Ascending aorta (tissue), 2 donors: ENCODE data around the gene VHLL. TPM values are rescaled to one million over a fixed set of nuclear protein-coding genes. Genes with fewer than 3 reads are reported as not detected.

Experiments
- DNase-seq, 2 donors: peaks; one replicate each; pipeline ENCODE4 v3.0.0-alpha.2; 2019; ENCODE audit warnings: low spot score in 2 of 2
- H3K27ac ChIP-seq, 2 donors: fragments of 200-600 bp; sonication (generic); one replicate each; pipeline ENCODE4 v1.5.1; 2016 to 2017; ENCODE audit warnings: mild to moderate bottlenecking in 1 of 2
- H3K27me3 ChIP-seq: fragments of 200-600 bp; sonication (generic); one replicate; pipeline ENCODE4 v1.5.1; 2017
- H3K36me3 ChIP-seq, 2 donors: fragments of 200-600 bp; sonication (generic); one replicate each; pipeline ENCODE4 v1.5.1; 2016
- H3K4me1 ChIP-seq, 2 donors: fragments of 200-600 bp; sonication (generic); one replicate each; pipeline ENCODE4 v1.5.1; 2016 to 2017; ENCODE audit warnings: mild to moderate bottlenecking in 1 of 2
- H3K4me3 ChIP-seq, 2 donors: fragments of 200-600 bp; sonication (generic); one replicate each; pipeline ENCODE4 v1.5.1; 2016 to 2017; ENCODE audit warnings: mild to moderate bottlenecking in 1 of 2
- H3K9me3 ChIP-seq, 2 donors: fragments of 200-600 bp; sonication (generic); one replicate each; pipeline ENCODE4 v1.5.1; 2016
- intact Hi-C: fragments of 100-400 bp; cut with DNase I; formaldehyde crosslinking; loops from one replicate; pipeline ENCODE4 v1.15.1; 2023
- total RNA-seq: library from RNA; depleted of rRNA; stranded (reverse); fragments of >200 nt; gene quantifications from one replicate; pipeline ENCODE4 v1.1.0, GENCODE V29; 2016
- TF ChIP-seq, protein P1 (sequence below), 3 experiments: fragments of 200-600 bp in 2 of 3; fragments of 450-650 bp in 1 of 3; sonication (generic) in 2 of 3; IDR thresholded peaks; one replicate each; pipeline ENCODE4 v1.5.1; 2016 to 2019; ENCODE audit warnings: antibody characterized with exemption in 3 of 3, mild to moderate bottlenecking in 1 of 3, moderate library complexity in 1 of 3

VHLL gene
- total RNA-seq, 1 donor from 2014 or later: not detected

DNA sequence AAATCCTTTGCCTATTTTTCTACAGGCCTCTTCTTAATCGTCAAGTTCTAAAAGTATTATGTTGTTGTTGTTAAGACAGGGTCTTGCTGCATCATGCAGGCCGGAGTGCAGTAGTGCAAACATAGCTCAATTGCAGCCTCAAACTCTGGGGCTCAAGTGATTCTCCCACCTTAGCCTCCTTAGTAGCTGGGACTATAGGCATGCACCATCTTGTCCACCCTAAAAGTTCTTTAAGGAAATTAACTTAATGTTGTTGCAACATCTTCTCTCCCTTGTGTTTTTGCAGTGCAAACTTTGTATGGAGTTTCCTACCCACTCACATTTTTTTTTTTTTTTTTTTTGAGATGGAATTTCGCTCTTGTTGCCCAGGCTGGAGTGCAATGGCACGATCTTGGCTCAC is 4.1 kb upstream of the VHLL start:
- intact Hi-C loops: no loop called here
- Histone ChIP-seq H3K9me3 (no peaks in the 10 kb centered on the region), H3K27me3 (no peaks in the 10 kb centered on the region), H3K4me3 (no peak overlapping the region), H3K36me3 (peaks cover 11 to 23% of the 10 kb centered on the region in 2 donors), H3K27ac (no peak overlapping the region), H3K4me1 (no peaks in the 10 kb centered on the region)
- no peak for DNase-seq
- TF ChIP-seq, protein P1, sequence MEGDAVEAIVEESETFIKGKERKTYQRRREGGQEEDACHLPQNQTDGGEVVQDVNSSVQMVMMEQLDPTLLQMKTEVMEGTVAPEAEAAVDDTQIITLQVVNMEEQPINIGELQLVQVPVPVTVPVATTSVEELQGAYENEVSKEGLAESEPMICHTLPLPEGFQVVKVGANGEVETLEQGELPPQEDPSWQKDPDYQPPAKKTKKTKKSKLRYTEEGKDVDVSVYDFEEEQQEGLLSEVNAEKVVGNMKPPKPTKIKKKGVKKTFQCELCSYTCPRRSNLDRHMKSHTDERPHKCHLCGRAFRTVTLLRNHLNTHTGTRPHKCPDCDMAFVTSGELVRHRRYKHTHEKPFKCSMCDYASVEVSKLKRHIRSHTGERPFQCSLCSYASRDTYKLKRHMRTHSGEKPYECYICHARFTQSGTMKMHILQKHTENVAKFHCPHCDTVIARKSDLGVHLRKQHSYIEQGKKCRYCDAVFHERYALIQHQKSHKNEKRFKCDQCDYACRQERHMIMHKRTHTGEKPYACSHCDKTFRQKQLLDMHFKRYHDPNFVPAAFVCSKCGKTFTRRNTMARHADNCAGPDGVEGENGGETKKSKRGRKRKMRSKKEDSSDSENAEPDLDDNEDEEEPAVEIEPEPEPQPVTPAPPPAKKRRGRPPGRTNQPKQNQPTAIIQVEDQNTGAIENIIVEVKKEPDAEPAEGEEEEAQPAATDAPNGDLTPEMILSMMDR (IDR thresholded peaks at IDR 0.05): no peak

DNA sequence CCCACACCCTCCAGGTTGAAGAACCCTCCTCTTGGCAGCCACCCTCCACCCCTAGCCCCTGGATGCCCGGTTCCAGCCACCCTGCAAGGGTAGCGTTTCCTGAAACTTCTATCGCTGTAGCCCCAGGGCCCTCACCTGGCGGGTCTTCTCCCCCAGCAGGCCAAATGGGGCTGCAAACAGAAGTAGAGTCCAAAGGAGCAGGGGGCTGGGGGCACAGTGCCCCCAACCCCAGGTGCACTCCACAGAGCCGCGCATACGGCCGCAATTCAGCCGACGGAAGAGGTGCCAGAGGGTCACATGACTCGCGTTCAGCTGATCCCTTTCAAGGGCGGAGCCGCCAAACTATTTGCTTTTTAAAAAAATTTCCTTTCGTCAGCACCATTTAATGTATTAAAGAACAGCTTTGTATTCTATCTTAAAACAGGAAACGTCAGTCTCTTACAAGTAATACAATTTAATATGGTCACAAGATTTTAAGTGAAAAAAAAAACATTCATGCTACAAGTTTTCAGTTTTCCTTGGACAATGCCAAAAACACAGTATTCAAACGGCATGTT is 3.6 kb downstream of the VHLL start, which contains the start of gene GLMP:
Gene GLMP, minus strand, starts transcription at position 289 of the 557 bp plus-strand sequence. Its CDS starts 34 bp downstream, at position 255.
- Histone ChIP-seq H3K36me3 (no peaks in the 10 kb centered on the region), H3K9me3 (no peaks in the 10 kb centered on the region), H3K4me1 (peaks cover 7 to 11% of the 10 kb centered on the region in 2 donors), H3K4me3 (peak within 1 kb of the TSS; percentile 72 to 73), H3K27ac (peak within 1 kb of the TSS; percentile 35 to 49), H3K27me3 (no peaks in the 10 kb centered on the region)
- intact Hi-C loops: no loop called here
- TF ChIP-seq, protein P1 (IDR thresholded peaks at IDR 0.05): no peak
- DNase-seq: peak in 1 of 2 donors; percentile 77

GRCh38 chr1:156293895-156294294 is 5.2 kb downstream of the VHLL start:
- H3K4me3 ChIP-seq: no peak overlapping the region
- intact Hi-C loops: no loop called here
- no peak overlapping the region for H3K27ac ChIP-seq
- H3K9me3 ChIP-seq: no peaks in the 10 kb centered on the region
- peaks cover 7 to 11% of the 10 kb centered on the region in 2 donors for H3K4me1 ChIP-seq
- no peaks in the 10 kb centered on the region for H3K27me3 ChIP-seq
- no peak for DNase-seq
- H3K36me3 ChIP-seq: peaks cover 3 to 4% of the 10 kb centered on the region in 2 donors
- TF ChIP-seq, protein P1 (IDR thresholded peaks at IDR 0.05): no peak

- Histone ChIP-seq H3K36me3 (peaks cover 4 to 7% of the 10 kb centered on the region in 2 donors), H3K4me1 (peaks cover 7 to 11% of the 10 kb centered on the region in 2 donors), H3K27me3 (no peaks in the 10 kb centered on the region), H3K27ac (no peak overlapping the region), H3K4me3 (no peak overlapping the region), H3K9me3 (no peaks in the 10 kb centered on the region)
- TF ChIP-seq, protein P1 (IDR thresholded peaks at IDR 0.05): no peak
- intact Hi-C loops: no loop called here
- no peak for DNase-seq
These were observed 6.0 kb downstream of the VHLL start for GRCh38 chr1:156293098-156293434.

DNA sequence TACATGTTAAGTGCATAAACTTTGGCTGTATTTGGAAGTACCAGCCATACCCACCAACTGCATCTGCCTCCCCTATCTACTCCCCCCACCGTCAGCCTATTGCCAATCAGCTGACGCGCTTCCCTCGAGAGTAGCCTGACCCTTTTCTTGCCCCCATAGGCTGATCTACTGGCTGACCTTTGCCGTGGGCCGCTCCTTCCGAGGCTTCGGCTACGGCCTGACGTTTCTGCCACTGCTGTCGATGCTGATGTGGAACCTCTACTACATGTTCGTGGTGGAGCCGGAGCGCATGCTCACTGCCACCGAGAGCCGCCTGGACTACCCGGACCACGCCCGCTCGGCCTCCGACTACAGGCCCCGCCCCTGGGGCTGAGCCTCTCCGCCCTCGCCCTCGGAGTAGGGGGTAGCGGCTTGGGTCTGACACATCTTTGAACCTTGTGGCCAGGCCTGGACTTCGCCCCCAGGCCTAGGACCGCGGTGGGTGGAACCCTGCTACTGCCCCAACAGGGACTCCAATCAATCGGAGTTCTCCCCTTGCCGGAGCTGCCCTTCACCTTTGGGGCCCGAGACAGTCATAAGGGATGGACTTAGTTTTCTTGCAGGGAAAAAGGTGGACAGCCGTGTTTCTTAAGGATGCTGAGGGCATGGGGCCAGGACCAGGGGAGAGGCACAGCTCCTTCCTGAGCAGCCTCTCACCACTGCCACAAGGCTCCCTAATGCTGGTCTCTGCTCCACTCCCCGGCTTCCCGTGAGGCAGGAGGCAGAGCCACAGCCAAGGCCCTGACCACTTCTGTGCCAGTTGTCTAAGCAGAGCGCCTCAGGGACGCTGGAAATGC is 7.7 kb downstream of the VHLL start:
- TF ChIP-seq, protein P1 (IDR thresholded peaks at IDR 0.05): no peak
- intact Hi-C loops: no loop called here
- Histone ChIP-seq H3K27ac (peak overlapping the region; percentile 87 to 90), H3K4me3 (peak overlapping the region; percentile 54 to 65), H3K9me3 (no peaks in the 10 kb centered on the region), H3K36me3 (peaks cover 4 to 7% of the 10 kb centered on the region in 2 donors), H3K4me1 (peaks cover 7 to 11% of the 10 kb centered on the region in 2 donors), H3K27me3 (no peaks in the 10 kb centered on the region)
- peak; percentile 79 to 94 for DNase-seq
